ENCODE measurements around the gene PDE2A.

DNA sequence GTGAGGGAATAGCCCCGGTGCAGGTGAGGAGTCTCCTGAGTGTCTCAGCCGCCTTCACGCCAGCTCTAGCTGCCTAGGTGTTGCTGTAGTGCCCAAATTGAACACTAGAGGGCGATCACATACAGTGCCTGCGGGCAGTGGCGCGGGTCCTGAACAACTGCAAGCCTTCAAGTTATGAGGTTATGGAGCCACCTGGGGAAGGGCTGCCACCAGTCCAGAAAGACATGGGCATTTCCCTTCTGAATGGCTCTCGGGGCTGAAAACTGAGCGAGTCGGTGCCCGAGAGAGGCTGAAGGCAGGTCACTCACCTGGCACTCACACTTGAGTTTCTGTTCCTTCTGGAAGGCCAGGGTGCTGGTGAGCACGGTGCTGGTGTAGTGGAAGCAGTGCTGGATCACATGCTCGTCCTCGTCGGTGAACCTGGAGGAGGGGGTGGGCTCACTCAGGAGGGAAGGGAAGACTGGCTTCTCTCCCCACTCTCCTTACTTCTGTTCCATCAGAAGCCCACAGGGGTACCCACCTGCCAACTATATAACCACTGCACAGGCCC, 88.4 kb downstream of the PDE2A start:
- TF ChIP-seq POLR2A (IDR thresholded peaks at IDR 0.05; ENCODE audit: low read depth, low read length) (no peak), TAF1 (IDR thresholded peaks at IDR 0.05; ENCODE audit: borderline replicate concordance, low read depth, low read length) (no peak), POLR2AphosphoS5 (IDR thresholded peaks at IDR 0.05; ENCODE audit: low read depth, low read length) (no peak)
